GM21367 (cell line): ENCODE results near the gene GPR65.
"Not testable (repeated sequence)": the region's sequence is repeated elsewhere in the genome, so short reads cannot be mapped to it uniquely, and the experiment has no call there.

Source experiments
- ATAC-seq: cut with Tn5 transposase; IDR thresholded peaks from one replicate; pipeline ENCODE4 v1.9.1; 2021; ENCODE audit not compliant: unreplicated experiment

The GPR65 gene

DNA sequence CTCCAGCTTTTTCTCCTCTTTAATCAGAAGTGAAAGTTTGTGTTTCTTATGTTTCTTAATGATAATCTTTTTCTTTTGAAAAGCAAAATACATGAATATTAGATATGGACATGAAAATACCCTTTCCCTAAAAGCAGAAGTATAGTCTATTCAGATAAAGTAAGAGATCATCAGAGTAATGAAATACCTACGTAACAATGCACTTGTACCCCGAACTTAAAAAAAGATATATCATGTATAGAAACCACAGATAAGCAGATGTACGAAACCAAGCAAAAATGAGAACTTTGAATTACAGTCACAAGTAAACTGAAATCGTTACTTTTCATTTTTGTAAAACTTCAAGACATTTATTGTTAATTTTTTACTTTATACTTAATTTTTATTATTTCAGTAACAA is 1.5 kb upstream of the GPR65 start:
- ATAC-seq = no peak

DNA sequence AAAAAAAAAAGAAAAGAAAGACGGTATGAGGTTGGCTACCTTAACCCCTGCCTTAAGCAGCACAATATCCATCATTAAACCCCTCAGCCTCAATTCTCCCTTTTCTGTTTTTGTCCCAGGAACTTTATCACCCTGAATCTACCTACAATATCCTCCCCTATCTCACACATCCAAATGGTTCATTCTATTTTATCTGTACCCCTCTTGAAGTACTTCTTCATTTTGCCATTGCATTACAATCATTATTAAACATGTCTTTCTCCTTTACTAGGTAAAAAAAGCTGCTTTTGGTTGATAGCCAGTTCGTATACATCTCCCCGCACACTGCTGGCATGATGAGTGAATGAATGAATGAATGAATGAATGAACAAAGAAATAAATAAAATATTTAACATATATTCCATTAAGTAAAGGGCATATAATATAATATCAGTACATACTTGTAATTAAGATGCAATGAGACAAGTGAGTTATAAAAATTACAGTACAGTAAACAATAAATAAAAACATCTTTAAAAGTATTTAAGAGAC is 364 bp upstream of the GPR65 start:
- no peak for ATAC-seq

DNA sequence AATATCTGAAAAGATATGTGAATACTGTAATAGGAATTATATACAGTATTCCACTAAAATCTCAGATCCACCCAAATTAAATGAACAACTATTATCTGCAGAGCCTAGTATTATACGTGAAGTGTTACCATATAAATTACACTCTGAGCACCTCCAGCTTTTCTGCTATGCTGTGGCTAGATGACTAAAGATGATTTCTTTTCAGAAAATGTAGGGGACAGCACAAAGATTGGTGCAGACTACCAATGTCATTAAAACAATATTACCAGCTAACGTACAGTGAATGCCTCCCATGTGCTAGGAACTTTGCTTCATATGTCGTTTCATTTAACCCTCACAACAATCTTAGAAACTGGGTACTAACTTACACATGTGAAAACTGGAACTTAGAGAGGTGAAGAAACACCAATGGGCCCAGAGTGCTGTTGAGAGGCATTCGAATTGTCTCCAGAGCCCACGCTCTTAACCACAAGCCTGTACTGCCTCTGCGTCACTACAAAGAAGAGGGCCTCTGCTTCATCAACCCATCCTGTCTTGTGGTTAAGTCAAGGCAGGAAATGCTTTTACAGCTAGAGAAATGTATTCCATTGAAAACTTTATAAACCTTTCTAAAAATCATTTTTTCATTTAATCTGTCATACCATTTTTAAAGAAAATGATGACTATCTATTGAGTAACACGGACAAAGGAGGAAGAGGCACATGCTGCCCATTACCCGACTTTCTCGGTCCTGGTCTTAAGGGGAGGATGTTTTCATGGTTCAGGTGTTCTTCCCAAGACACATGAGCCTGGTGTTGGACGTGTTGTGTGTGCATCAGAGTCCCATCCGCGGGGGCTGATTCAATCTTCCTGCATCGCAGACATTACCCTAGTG is 1.3 kb downstream of the GPR65 start:
- ATAC-seq = peak; percentile 93

DNA sequence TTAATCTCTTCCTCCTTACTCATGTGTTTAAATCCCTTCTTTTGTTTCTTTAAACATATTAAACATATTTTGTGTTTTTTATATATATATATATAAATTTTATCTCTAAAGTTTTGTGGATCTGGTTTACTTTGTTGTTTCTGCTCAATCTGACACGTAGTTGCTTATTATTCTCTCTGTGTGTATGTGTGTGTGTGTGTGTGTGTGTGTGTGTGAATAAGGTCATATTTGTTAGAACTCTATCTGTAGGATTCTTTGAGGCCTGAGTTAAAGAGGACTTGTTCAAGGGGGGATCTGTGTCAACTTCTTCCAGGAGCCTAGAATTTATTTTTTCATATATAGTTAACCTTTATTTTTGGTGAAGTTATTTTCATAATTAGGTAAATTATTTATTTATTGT is 2.7 kb downstream of the GPR65 start:
- no peak for ATAC-seq

DNA sequence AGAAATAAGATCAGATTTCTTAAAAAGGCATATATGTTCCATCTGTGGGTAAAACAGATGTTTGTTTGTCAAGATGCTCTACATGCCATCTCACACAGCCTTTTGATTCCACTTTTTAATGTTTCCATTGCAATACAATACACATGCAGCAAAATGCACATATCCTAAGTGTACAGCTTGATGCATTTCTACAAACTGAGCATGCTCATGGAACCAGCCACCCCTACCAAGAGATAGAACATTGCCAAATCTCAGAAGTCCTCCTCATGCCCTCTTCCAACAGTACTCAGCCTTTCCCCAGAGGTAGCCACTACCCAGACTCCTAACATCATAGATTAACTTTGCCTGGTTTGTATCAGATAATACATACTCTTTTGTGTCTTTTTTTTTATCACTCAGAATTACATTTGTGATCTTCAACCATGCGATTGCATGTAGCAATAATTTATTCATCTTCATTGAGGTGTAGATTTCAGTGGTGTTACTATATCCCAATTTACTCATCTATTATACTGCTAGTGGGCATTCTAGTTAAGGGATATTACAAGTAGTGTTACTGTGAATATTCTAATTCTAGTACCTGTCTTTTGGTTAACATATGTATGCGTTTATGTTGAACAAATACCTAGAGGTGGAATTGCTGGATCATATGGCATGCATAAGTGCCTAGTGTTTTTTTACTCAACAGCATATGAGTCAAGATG is 3.3 kb downstream of the GPR65 start:
- no peak for ATAC-seq

DNA sequence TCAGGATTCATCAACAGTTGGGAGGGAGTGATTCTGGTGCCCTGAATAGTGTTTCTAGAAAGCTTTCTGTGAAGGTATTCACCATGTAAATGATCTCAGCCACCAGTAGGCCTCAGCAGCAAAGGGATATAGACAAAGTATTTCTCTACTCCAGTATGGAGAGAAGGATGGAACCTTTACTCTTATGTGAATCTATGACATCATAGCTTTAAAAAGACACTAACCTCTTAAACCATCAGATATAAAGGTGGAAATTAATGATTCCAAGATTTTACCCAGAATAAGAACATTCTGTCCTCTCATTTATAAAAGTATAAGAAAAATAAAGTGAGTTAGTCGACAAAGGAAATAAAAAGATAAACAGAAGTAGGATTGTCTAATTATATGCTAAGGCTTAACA is 4.6 kb downstream of the GPR65 start:
- ATAC-seq = no peak

DNA sequence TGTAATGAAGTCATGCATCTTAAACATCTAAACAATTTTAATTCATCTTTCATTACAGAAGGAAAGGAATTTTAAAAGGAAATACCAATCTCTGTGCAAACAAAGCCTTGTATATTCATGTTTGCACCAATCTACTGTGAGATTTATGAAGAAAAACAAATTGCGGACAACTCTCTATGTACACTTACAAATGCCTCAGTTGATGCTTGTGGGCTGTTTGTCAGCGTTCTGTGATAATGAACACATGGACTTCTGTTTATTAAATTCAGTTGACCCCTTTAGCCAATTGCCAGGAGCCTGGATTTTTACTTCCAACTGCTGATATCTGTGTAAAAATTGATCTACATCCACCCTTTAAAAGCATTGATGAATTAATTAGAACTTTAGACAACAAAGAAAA is 5.4 kb downstream of the GPR65 start:
- no peak for ATAC-seq

DNA sequence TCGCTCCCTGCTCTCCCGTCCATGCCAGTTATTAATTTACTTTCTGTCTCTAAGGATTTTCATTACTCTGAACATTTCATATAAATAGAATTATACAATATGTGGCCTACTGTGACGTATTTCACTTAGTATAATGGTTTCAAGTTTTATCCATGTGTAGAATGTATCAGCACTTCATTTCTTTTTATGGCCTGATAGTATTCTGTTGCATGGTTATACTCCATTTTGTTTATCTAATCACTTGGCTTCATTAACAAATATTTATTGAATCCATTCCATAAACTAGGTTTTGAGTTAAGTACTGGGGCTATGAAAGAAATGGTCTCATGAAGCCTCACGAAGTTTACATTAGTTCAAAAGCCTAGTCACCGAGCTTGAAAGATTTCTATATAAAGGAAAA is 7.6 kb downstream of the GPR65 start:
- ATAC-seq = no peak

DNA sequence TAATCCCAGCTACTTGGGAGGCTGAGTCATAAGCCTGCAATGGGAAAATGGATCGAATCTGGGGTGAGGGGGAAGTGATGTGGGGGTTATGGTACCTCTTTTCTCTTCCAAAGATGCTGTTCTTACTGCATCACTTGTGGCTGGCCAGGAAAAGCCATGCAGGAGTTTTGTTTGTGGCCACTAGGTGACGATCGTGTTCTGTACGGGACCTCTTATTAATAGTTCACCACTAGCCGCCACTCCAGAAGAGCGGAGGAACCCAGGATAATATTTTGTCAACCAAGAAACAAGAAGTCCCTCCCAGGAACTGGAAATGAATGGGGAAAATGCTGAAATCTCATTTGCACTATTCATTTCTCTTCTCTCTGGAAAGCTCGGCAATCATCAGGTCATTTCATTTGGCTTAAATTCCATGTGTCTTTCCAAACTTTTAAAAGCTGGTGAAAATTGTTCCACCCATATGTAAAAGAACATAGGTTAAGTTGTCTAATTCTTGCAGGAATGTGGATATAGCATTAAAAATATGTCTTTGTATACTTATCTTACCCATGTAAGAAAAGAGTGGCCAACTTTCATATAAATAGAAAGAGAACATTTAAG is 8.9 kb downstream of the GPR65 start:
- ATAC-seq = peak; percentile 97

DNA sequence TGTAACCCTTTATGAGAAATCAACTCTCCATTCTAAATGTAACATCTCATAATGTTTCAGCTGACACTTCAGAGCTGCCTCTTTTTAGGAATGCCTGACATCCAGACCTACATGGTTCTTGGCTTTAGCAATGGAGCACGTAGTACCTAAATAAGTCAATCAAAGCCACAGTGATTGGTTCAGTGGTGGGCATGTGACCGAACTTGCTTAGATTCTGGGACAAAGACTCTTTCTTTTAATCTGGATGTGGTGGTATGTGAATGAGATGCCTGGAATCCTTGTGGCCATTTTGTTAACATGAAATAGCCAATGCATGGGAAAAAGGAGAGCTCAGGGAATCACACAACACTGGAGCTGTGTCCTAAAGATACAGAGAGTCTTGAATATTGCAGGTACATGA is 11.8 kb downstream of the GPR65 start:
- ATAC-seq = no peak

DNA sequence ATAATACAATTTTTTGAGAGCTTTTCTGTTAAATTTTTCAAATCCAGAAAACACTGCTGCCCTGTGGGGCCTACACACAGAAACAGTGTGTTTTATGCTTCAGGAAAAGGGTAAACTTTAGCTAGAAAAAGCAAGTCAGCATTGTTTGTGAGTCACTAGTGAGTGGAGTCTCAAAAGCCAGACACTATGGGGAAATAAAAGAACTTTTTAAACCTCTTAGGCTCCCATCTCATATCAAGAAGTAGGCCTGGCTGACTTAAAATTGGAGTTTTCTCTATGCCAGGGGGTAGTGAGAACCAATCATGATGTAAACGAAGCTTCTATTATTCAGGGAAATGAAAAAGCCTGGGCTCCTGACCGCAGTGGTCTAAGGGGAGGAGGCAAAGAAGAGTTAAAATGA is 12.6 kb downstream of the GPR65 start:
- no peak for ATAC-seq

DNA sequence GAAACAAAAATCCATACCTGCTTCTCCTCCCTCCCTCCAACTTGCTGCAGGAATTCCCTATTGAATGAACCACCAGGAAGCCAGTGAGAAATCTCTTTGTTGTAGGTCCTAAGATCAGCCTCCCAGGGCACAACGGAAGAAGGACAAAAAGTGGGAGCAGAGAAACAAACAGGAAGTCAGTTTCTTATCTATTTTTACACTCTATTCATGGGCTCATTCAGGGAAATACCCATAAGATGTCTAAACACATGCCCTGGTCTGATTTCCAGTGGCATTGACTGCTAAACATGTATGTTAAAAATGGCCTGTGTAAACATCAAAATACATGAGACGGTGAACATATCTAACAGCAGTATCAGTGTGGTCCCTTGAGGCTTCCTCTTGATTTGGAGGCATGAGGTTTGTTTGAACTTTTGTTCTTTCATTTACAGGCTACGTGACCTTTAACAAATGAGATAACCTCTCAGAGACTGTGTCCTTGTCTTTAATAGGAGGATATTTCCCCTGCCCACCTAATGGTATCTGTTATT is 18.8 kb downstream of the GPR65 start:
- ATAC-seq = no peak

DNA sequence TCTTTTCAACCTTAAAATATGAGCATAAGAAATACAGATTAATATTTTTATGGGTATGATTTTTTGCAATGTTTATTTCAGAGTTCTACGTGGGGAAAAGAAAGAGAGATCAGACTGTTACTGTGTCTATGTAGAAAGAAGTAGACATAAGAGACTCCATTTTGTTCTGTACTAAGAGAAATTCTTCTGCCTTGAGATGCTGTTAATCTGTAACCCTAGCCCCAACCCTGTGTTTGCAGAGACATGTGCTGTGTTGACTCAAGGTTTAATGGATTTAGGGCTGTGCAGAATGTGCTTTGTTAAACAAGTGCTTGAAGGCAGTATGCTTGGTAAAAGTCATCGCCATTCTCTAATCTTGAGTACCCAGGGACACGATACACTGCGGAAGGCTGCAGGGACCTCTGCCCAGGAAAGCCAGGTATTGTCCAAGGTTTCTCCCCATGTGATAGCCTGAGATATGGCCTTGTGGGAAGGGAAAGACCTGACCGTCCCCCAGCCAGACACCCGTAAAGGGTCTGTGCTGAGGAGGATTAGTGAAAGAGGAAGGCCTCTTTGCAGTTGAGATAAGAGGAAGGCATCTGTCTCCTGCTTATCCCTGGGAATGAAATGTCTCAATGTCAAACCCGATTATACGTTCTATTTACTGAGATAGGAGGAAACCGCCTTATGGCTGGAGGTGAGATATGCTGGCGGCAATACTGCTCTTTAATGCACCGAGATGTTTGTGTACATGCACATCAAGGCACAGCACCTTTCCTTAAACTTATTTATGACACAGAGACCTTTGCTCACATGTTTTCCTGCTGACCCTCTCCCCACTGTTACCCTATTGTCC is 19.5 kb downstream of the GPR65 start:
- not testable (repeated sequence) for ATAC-seq

DNA sequence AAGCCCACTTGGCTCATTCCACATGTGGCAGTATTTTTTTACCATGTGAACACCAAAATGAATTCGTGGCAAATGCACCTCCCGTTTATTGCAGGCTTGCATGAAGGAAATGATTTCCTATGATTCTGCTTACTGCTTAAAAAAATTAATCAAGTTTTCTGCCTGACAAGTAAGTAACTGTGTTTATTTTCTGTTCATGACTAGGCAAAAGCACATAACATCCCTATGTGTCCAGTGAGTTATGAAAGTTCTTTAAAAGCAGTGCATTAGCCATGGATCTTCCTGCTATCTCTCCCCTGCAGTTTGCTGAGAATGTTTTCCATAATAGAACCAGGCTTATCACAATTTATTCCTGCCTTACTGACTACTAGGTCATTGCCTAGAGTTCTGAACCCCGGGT is 20.4 kb downstream of the GPR65 start:
- no peak for ATAC-seq

DNA sequence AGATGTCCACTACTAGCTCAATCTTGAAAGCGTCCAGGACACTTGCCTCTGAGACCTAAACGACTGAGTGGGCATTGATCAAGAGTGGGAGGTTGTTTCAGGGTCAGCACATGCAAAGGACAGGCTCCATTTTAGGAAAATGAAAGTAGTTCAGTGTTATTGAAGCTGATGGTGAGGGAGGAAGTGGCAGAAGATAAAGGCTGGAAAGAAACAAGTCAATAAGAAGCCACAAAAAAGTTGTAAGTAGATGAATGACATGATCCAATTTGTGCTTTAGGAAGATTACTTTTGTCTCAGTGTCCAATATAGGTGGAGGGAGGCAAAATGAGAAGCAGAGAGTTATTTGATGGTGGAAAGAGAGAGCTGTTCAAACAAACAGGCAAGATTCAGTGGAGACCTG is 22.0 kb downstream of the GPR65 start:
- peak; percentile 45 for ATAC-seq

DNA sequence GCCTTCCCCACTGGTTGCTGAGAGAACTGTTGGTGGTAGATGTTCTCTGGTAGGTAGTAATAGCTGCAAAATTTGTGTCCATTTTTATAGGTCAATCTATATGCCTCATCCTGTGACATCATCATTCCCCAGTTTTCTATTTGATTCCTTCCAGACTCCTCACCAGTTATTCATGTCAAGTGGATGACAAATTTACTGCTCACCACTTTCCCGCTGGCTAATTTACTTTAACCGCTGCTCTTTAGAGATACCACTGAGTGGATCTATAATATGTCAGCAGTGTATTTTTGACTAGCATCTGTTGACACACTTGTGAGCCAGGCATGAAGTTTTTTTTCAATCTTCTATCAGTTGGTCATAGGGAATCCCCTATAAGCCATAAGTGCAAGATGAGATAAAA is 24.6 kb downstream of the GPR65 start:
- no peak for ATAC-seq

DNA sequence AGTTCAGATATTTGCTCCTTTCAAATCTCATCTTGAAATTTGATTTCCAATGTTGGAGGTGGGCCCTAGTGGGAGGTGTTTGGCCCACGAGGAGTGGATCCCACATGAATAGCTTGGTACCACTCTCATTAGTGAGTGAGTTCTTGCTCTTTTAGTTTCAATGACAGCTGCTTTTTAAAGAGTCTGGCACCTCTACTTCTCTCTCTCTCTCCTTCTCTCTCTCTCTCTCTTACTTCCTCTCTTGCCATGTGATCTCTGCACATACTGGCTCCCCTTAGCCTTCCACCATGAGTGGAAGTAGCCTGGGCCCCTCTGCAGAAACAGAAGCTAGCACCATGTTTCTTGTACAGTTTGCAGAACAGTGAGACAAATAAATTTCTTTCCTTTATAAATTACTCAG is 25.1 kb downstream of the GPR65 start:
- ATAC-seq = no peak

DNA sequence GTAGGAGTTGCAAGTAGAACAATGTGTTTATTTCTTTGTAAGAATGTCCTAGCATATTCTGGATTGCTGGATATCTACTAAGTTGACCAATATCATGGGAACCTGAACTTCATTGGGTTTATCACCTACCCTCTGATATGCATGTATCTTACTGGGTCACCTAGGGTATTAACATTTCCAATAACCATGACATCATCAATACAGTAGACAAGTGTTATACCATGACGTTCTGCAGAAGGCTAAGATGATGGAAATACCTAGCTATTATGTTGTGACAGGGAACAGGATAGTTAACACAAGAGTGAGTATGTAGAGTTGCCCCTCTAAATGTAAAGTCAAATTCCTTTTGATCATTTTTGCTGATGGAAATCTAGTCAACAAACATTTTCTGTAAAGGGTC is 26.0 kb downstream of the GPR65 start:
- no peak for ATAC-seq

DNA sequence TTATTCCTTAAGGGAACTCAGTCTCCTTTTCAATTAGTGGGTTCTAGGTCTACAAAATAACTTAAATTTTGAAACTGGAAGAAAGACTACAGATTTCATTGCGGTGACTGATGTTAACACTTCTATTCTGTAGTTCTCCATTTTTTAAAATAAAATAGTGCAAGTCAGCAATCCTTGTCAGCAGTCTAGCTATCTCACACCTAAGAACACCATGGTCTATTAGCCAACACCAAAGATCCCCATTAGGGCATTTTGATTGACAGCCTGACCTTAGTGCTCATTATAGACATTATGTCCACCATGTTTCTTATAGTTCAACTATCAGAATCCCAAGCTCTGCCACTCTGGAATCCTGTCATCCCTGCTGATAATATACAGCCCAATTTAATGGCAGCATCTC is 27.4 kb downstream of the GPR65 start:
- no peak for ATAC-seq

DNA sequence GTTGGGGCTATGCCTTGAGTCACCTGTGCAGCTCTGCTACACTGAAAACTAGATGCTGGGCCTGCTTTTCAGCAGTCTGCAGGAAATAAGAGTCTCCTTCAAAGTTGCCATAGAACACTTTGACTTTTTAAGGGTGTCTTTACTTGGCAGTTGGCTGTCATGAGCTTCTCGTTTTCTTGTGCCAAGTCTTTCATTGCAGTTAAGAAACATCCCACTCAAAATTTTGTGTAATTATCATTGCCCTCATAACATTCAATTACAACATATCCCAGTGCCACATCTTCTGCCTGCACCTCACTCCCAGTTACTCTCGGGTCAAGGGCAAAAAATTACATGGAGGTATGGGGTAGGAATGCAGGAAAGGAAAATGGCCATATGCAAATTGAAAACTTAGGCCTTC is 29.1 kb downstream of the GPR65 start:
- ATAC-seq = no peak

DNA sequence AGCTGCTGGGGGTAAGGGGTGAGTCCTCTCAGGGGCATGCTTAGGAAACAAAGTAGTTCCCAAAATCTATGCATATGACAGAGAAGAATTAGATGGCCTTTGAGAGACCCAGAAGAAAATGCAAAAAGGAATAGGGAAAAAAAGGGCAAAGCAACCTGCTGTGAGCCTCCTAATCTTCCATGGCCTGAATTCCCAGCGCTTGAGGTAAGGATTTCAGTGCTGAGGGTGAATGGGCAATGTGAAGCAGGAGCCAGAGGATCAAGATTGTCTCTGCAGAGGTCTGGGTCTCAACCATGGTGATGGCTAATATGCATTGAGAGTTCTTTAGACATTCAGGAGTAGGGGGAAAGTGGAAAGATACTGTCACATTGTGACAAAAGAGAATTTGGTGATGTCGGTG is 31.5 kb downstream of the GPR65 start:
- no peak for ATAC-seq
